ENCODE results near the gene MAP2K7. TPM values are rescaled to one million over a fixed set of nuclear protein-coding genes. Genes with fewer than 3 reads are reported as not detected.
"Not testable (repeated sequence)": the region's sequence is repeated elsewhere in the genome, so short reads cannot be mapped to it uniquely, and the experiment has no call there.

The MAP2K7 gene
- total RNA-seq, 2 donors from 2014 or later = 26.3 to 38.3 TPM

GRCh38 chr19:7888826-7889217, 14.9 kb upstream of the MAP2K7 start:
- H3K27me3 ChIP-seq = peaks cover 5% of the 10 kb centered on the region

GRCh38 chr19:7893362-7894101, 10.1 kb upstream of the MAP2K7 start:
- H3K27ac ChIP-seq; DNase-seq; H3K9ac ChIP-seq (ENCODE audit: low read depth in 2 of 2, low read length in 2 of 2); H3K9me3 ChIP-seq; H3K4me1 ChIP-seq; intact Hi-C loops (cut with DNase I); H3K4me3 ChIP-seq; H3K27me3 ChIP-seq; H3K36me3 ChIP-seq: not testable (repeated sequence)

More at GRCh38 chr19:7888826-7889217, 14.9 kb upstream of the MAP2K7 start:
- intact Hi-C loops (cut with DNase I) = no loop called here
- no peaks in the 10 kb centered on the region for H3K36me3 ChIP-seq
- no peak for TF ChIP-seq CTCF (IDR thresholded peaks at IDR 0.05)
- peak overlapping the region; percentile 34 to 58 for H3K9ac ChIP-seq (ENCODE audit: low read depth in 2 of 2, low read length in 2 of 2)
- H3K4me3 ChIP-seq = peak overlapping the region; percentile 53
- no peak for DNase-seq
- no peak overlapping the region for H3K27ac ChIP-seq
- peaks cover 8% of the 10 kb centered on the region for H3K4me1 ChIP-seq
- H3K9me3 ChIP-seq = no peaks in the 10 kb centered on the region

- TF ChIP-seq CTCF (IDR thresholded peaks at IDR 0.05) = no peak
- H3K9me3 ChIP-seq = no peaks in the 10 kb centered on the region
- peak; percentile 65 for DNase-seq
- H3K9ac ChIP-seq (ENCODE audit: low read depth in 2 of 2, low read length in 2 of 2) = no peak overlapping the region
- no peaks in the 10 kb centered on the region for H3K36me3 ChIP-seq
- intact Hi-C loops (cut with DNase I) = no loop called here
- no peaks in the 10 kb centered on the region for H3K27me3 ChIP-seq
- H3K4me1 ChIP-seq = no peaks in the 10 kb centered on the region
- no peak overlapping the region for H3K4me3 ChIP-seq
- no peak overlapping the region for H3K27ac ChIP-seq
These were observed 8.9 kb upstream of the MAP2K7 start for GRCh38 chr19:7894612-7895309.

GRCh38 chr19:7895565-7895964, 8.1 kb upstream of the MAP2K7 start:
- TF ChIP-seq CTCF (IDR thresholded peaks at IDR 0.05) = no peak
- H3K27me3 ChIP-seq = no peaks in the 10 kb centered on the region
- no peaks in the 10 kb centered on the region for H3K4me1 ChIP-seq
- intact Hi-C loops (cut with DNase I) = no loop called here
- no peak overlapping the region for H3K27ac ChIP-seq
- no peak for DNase-seq
- no peaks in the 10 kb centered on the region for H3K36me3 ChIP-seq
- H3K9ac ChIP-seq (ENCODE audit: low read depth in 2 of 2, low read length in 2 of 2) = no peak overlapping the region
- H3K4me3 ChIP-seq = no peak overlapping the region
- H3K9me3 ChIP-seq = no peaks in the 10 kb centered on the region

- no peak for DNase-seq
- H3K9me3 ChIP-seq = no peaks in the 10 kb centered on the region
- no peak overlapping the region for H3K4me3 ChIP-seq
- H3K9ac ChIP-seq (ENCODE audit: low read depth in 2 of 2, low read length in 2 of 2) = no peak overlapping the region
- no peak overlapping the region for H3K27ac ChIP-seq
- H3K27me3 ChIP-seq = no peaks in the 10 kb centered on the region
- intact Hi-C loops (cut with DNase I) = no loop called here
- no peak for TF ChIP-seq CTCF (IDR thresholded peaks at IDR 0.05)
- H3K4me1 ChIP-seq = no peaks in the 10 kb centered on the region
- H3K36me3 ChIP-seq = no peaks in the 10 kb centered on the region
These were observed 6.4 kb upstream of the MAP2K7 start for GRCh38 chr19:7897292-7897691.

GRCh38 chr19:7898967-7899366, 4.7 kb upstream of the MAP2K7 start:
- H3K4me3 ChIP-seq = no peak overlapping the region
- H3K9ac ChIP-seq (ENCODE audit: low read depth in 2 of 2, low read length in 2 of 2) = no peak overlapping the region
- H3K4me1 ChIP-seq = peaks cover 4% of the 10 kb centered on the region
- no peak for TF ChIP-seq CTCF (IDR thresholded peaks at IDR 0.05)
- H3K9me3 ChIP-seq = no peaks in the 10 kb centered on the region
- no peaks in the 10 kb centered on the region for H3K27me3 ChIP-seq
- no peak overlapping the region for H3K27ac ChIP-seq
- no peak for DNase-seq
- intact Hi-C loops (cut with DNase I) = no loop called here
- no peaks in the 10 kb centered on the region for H3K36me3 ChIP-seq

All from colonic mucosa (tissue), 4 donors.